ENCODE data around the gene UBASH3A.

UBASH3A gene

DNA sequence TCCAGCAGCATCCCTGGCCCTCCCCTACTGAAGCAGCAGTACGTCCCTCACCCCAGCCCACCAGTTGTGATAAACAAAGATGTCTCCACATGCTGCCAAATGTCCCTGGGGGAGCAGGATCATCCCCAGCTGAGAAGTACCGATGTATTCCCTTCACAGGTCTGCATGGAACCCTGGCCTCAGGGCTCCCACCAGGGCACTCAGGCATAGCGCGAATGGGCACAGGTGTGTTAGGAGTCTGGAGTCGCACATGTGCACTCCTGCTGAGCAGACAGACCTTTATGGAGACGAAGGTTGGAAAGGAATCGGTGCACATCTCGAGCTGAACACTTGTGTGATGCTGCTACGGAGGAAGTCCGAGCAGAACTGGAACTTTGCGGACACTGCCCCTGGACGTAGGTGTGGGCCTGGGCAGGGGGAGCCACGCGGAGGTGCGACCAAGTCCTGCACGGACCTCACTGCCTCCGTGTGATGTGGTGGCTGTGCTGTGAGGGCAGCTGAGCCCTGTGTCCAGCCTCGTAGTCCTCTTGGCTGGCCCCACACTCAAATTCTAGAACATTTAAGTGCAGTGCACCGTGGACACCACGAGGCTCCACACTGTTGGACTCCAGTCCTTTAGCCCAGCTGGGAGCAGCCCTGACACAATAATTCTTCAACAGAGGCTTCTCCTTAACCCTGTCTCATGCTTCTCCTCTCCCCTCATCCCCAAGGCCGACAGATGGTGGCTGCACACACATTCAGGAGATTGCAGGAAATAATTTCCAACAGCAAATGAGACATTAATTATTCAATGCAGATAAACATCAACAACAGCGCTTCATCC, 48.9 kb downstream of the UBASH3A start:
- DNase-seq: no peak

DNA sequence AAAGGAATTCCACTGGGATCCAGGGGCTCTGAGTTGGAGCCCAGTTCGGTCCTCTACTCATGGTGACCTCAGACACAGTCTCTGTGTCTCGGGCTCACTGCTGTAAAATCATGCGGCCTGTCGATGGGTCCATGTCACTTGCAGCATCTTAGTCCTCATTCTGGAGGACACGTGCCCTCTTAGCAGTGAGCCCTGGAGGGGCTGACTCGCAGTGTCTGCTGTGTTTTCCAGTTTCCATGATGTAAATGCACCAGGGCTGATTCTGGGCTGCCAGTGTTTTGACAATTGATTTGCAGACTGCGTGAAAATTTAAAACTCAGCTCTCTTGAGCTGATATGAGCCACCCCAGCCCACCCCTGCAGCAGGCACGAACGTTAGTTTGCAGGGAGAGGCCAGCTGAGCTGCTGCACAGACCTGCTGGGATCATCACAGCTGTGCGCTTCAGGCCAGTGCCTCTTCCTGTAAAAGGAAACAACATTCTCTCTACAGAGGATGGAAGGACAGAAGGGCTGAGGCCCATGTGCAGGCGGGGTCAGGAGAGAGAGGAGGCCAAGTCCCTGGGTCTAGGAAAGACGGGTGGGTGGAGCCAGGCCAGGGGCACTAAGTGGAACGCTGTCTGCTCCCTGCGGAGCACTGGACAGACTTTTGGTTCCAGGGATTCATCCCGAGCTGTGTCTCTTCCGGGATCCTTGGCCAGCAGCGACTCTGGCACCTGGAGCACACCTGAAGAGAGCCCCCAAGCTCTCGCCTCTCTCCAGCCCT, 49.7 kb downstream of the UBASH3A start:
- no peak for DNase-seq

DNA sequence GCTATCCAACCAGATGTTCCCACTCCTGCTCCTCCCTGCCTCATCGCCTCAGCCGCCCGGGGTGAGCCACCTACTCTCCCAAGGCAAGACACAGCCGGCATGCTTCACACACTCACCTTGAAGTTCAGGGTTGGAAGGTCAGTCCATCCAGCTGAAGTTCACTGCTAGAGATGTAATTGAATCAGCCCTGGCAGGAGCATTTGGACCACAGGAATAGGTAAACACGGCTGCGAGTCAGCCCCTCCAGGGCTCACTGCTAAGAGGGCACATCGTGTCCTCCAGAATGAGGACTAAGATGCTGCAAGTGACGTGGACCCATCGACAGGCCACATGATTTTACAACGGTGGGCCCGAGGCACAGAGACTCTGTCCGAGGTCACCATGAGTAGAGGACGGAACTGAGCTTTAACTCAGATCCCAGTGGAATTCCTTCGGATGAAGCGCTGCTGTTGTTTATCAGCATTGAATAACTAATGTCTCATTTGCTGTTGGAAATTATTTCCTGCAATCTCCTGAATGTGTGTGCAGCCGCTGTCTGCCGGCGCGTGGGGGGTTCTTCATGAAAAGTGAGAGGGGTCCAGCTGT, 50.4 kb downstream of the UBASH3A start:
- no peak for DNase-seq

DNA sequence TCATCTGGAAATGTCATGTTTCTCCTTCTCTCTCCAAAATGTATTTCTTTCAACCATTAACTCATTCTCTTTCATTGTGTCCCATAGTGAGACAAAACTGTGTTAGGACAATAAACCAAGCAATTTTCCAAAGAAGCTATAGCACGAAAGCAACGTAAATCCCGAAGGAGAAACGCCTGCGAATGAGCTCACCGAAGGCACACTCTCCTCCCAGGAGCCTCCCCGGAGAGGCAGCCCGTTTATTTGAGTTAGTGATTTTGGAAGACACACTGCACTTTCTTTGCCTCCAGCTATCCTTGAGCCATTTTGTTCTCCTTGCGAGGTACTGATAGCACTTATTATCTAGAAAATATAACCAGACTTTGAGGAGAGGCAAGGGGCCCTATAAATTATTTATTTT, 51.1 kb downstream of the UBASH3A start:
- no peak for DNase-seq

DNA sequence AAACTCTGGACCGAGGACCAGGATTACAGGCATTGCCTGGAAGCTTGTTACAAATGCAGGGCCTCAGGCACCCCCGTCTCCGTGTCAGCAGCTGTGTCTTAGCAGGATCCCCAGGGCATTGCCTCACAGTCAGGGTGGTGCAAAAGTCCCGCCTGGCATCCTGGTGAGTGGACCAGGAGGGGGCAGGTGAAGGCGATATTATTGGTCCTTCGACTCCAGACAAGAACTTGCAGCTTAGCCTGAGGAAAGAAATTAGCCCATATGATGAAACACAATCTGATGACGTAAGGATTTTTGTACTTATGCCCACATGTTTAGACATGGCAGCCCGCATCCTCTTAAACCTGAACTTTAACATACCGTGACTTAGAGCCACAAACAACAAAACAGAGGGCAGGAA, 51.5 kb downstream of the UBASH3A start:
- no peak for DNase-seq

DNA sequence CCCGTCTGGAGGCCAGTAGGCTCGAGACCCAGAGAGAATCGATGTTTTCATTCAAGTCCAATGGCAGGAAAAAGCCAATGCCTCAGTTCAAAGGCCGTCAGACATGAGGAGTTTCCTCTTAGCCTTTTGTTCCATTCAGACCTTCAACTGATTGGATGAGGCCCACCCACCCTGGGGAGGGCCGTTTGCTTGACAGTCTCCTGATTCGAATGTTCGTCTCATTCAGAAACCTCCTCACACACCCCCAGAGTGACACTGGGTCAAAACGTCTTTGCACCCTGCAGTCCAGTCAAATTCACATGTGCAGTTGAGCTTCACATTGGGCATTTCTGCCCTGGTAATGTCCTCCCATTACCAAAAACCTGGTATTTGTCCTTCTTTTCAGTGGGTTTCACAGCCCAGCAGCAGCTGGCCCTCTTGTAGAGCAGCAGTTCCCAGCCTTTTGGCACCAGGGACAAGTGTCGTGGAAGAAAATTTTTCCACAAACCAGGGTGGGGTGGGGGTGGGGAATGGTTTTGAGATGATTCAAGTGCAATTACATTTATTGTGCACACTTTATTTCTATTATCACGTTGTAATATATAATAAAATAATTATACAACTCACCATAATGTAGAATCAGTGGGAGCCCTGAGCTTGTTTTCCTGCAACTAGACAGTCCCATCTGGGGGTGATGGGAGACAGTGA, 52.2 kb downstream of the UBASH3A start:
- DNase-seq: no peak

DNA sequence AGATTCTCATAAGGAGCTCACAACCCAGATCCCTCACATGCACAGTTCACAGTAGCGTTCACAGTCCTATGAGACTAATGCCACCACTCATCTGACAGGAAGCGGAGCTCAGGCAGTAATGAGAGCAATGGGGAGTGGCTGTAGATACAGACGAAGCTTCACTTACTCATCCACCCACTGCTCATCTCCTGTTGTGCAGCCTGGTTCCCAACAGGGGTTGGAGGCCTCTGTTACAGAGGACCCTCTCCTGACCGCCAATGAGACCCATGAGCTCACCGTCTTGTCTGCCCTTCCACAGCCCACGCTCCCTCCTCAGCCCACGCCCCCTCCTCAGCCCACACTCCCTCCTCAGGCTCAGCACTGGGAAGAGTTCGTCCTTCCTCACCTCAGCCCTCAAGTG, 52.8 kb downstream of the UBASH3A start:
- DNase-seq: no peak

DNA sequence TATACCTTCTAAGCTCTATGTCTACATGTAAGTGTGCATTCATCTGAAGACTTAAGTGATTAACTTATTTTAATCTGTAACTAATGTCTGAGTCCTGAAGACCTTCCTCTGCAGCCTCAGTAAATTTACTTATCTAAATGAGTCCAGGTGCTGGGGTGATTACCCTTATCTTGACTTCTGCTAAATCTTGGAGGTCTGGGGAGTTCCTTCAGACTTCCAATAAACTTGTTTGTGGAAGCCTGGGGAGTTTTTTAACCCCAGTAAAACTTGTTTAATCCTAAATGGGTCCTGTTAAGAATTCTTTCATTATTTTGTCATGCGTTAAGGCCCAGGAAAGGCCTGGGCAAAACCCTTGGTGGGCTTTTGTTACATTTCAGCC, 55.4 kb downstream of the UBASH3A start:
- no peak for DNase-seq

DNA sequence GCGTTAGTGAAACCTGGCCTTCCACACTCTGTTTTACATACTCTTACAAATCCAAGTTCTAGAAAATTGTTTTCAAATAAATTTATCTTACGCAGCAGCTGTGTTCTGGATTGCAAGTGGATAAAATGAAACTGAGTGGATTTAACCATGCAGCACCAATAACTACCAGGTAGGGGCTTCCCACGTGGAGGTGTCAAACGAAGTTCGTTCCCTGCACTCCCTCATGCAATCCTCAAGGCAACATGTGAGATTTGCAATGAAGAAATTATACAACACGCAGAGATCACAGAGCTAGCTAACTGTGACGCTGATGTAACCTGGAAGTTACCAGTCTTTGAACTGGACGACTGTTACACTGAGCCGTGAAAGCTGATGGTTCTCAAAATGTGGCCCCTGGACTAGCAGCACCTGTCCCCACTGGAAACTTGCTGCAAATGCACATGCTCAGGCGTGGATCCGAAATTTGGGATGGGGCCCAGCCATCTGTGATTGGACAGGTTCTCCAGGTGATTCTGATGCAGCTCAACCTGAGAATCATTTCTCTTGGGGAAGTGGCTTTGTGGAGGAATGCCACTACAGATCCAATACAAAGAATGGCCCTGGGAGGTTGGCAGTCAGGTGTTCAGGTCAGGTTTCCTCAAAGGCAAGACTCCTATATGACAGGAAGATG, 56.0 kb downstream of the UBASH3A start:
- no peak for DNase-seq

DNA sequence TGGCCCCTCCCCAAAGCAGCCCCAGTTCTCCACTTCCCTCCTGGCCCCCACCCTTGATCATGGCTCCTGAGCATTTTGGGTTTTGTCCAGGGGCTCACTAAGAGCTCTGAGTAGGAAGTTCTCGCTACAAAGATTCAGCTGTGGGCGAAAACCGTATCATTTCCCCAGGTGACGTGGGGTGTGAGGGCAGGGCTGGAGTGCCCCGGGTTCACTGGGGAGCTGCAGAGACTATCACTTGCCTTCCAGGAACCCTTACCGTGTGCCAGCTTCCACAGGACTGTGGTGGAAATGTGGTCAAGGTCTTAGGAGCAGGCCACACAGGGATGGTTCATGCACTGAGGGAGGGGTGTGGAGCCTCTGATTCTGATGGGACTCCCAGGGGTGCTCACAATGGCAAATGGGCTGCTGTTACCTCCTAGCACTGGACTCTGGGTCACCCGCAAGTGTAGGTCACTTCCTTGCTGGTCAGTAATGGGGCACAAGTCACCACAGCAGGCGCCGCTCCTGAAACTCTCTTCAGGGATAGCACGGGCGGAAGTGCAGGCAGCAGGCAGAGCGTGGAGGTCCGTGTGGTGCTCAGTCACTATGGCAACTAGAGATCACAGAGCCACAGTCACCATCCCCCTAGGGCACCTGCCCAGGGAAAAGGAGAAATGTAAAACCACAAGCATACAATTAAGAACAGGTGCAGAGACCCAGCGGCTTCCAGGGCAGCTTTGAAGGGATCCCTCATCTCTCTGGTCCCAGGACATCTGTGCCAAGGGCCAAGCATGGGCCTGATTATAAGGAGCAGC, 56.9 kb downstream of the UBASH3A start:
- no peak for DNase-seq

DNA sequence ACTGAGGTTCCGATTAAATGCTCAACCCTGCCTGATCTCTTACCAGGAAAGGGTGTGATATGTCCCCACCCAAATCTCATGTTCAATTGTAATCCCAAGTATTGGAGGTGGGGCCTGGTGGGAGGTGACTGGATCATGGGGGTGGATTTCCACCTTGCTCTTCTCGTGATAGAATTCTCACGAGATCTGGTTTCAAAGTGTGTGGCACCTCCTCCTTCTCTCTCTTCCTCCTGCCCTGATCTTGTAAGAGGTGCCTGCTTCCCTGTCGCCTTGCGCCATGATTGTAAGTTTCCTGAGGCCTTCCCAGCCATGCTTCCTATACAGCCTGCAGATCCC, 57.5 kb downstream of the UBASH3A start:
- no peak for DNase-seq

DNA sequence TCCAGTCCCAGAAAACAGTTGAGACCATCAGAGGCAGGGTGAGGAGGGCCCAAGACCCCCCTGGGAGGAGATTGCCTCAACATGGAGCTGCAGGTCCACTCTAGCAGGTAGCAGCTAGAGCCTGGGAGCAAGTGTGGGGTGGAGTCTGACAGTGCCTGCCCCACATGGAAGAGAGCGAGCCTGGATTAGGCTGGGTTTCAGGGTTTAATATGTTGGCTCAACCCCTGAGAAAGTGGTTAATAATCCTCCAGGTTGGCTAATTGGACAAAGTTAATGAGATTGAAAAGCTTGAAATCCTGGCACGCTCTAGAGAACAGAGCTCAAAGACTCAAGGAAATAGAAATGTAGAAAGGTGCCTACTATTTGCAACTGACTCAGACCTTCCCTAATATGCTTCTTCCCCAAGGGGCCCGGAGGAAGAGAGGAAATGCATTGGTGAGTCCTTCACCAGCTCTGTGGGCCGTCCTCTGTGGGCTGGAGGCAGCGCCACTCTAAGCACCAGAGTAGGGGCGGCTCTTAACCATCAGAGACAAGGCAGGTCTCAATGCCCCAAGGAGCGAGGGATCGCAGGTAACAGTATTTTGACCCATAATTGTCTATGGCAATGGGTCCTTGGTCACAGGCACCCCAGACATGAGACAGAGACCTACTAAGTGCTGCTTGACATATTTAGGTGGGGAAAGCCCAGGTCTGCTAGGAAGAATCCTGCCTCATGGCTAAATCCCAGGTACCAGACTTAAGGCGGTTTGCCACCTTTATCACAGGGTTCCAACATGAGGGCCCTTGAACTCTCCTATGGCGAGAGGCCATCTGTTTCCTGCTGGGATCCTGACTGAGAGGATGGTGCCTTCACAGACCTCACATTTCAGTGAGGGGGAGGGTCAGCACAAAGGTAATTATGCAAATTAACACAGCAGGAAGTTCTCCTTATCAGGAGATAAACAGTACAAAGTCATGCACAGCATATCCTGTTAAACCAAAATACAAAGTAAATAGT, 58.5 kb downstream of the UBASH3A start:
- no peak for DNase-seq

DNA sequence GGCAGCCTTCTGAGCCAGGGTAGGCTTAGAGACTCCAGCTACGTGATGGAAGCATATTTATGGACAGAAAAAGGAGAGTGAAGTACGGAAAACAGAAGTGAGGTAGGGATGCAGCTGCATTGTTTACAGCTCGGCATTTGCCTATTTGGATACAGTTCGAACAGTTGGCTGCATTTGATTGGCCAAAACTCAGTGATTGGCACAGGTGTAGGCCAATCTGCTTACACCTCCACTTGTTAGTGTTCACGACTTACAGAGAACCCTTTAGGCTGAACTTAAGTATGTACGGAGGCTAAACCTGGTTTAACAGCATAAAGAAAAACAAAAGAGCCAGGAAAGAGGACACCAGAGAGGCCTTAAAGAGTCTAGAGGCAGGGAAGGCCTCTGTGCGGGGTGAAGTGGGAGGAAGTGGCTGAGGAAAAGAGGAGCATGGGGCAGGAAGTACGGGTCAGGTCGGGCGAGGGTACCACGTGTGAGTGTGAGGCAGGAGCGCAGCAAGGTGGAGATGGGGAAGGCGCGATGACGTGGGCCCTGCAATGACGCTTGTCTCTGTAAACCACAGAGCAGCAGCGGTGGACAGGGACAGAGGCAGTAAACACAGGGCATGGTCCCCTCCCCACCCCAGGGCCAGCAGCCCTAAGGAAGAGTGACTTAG, 60.3 kb downstream of the UBASH3A start:
- DNase-seq: peak in 3 of 14 donors; percentile 6 to 22 (median 12)

DNA sequence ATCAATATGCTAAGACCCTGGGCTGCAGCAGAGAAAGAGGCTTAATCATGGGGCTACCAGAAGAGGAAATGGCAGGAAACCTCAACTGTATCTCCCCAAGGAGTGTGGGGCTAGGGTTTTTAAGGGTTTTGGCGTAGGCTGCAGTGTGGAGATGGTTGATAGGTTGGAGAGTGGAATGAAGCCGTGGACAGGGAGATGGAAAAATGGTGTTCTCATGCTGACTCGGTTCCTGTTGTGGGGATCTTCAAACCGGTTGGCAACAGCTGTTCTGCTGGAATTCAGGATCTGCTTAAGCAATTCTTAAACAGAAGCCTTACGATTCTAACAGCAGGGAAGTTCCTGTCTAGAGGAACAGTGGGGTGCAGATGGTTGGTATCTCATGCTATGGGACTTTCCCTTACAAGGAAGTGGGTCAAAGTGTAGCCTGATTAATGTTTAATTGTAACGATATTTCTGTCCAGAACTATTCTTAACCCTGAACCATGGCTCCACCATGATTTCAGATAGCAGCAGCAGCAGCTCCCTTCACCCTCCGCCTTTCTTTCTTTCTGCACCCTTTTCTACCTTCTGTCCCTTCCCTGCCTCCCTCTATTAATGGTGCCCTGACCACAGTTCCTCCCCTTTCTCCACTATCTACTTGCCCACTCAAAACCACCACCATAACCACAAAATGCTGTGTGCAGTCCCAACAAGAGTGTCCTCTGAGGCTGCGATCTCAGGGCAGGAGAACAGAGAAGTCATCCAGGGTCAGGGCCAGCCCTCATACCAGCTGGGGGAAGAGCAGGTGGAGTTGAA, 61.5 kb downstream of the UBASH3A start:
- DNase-seq: no peak

DNA sequence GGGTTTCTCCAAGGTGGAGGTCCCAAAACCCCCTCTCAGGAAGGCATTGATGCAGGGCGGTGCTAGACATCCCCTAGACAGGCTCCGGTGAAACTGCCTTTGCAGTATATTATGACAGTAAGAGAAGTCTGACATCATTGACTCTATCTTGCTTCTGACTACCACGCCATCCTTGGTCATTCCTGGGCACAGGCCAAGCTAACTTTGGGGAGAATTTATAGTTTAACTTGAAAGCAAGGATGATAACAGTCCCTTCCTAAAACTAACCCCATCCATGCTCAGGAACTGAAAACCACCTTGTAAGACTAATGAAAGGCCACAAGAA, 62.1 kb downstream of the UBASH3A start:
- no peak for DNase-seq

DNA sequence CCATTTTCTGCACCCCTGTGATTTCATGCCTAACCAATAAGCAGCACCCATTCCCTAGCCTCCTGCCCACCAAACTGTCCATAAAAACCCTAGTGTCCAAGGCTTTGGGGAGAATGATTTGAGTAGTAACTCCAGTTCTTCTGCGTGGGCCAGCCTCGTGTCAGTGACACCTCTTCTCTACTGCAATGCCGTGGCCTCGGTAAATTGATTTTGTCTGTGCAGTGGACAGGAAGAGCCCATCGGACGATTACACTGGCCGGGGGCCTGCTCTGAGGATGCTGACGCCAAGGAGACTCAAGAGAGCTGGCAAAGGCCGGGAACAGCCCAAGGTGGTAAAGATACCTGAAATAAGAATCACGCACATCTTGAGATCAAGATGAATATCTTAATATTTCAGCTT, 63.0 kb downstream of the UBASH3A start:
- no peak for DNase-seq

DNA sequence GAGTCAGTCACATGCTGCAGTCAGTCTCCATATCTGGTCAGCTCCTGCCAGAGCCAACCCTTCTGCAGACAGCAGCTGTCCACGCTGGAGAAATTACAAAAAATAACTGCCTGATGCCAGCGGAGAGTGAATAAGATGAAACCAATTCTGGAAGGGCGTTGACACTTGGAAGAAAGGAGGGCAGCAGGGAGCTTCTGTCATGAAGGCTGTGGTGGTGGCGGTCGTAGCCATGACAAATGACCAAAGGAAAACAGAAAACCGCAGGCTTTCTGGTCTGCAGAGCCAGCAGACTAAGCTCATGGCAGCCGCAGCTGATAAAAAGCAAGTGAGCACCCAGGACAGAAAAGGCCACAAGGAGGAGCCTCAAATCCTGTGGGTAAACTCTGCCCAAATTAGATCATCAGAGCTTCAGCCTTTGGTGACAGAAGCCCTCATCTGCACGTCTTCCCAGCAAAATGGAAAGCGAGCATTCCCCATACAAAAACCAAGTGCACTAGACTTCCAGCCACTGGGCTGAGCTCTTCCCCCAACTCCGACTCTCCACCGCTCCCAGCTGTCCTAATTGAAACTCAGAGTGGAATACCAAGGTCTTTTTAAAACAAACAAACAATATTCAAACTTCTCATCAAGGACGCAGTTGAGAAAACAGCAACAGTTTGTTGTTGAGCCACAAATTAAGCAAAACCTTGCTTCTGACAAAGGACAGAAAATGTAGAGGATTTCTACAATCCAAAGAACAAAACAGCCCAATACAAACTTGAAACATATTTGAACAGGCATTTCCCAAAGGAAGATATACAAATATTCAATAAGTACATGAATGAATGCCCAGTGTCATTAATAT, 63.7 kb downstream of the UBASH3A start:
- DNase-seq: no peak

DNA sequence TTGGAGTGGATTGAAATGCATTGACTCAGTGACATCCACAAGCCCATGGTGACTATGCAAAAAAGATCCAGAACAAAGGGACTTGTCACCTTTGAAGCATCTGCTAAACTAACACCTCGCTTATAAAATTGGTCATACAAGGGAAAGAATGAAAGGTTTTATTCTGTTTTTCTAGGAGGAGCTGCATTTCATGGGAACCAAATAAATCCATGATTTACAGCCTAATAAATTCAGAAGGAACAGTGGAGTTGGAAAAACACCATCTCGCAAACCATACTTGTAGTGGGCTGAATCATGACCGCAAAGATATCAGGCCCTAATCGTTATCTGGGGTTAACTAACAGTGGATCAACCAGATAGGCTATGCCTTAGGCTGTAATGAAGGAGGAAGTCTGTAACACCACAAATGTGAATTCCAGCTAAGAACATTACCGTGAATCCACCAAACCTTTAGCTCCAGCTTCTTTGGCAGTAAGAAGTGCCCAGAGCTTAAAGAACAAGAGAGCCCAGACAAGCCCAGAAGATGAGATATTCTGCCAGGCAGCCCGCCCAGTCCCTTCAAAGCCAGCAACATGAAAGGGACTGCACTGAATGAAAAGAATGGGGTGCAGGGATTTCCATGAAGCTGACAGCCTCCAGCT, 64.9 kb downstream of the UBASH3A start:
- DNase-seq: peak in 2 of 14 donors; percentile 24 to 26
